Gastrocnemius medialis (tissue), 4 donors: ENCODE data around the gene ADM5.

ENCODE experiments used
- CTCF ChIP-seq, 5 experiments: fragments of 450-650 bp in 3 of 5; fragments of 200-600 bp in 2 of 5; sonication (generic) in 2 of 5; IDR thresholded peaks in 4 of 5; conservative IDR thresholded peaks in 1 of 5; 1 replicate in 4 of 5; 2 replicates in 1 of 5; pipeline ENCODE4 v1.5.1; 2016 to 2019; ENCODE audit warnings: antibody characterized with exemption in 5 of 5, mild to moderate bottlenecking in 3 of 5, moderate library complexity in 3 of 5
- POLR2A ChIP-seq, 2 donors: fragments of 450-650 bp; IDR thresholded peaks; one replicate each; pipeline ENCODE4 v1.6.1; 2017; ENCODE audit warnings: antibody characterized with exemption in 2 of 2, mild to moderate bottlenecking in 2 of 2, moderate library complexity in 2 of 2

GRCh38 chr19:49676784-49677230, 12.6 kb upstream of the ADM5 start:
- TF ChIP-seq CTCF (IDR thresholded peaks at IDR 0.05 in 4 of 5, conservative IDR thresholded peaks at IDR 0.05 in 1 of 5) = no peak
- no peak for TF ChIP-seq POLR2A (IDR thresholded peaks at IDR 0.05)
